Measurements from ENCODE around the gene DUSP28.

The DUSP28 gene

GRCh38 chr2:240578110-240578450 is 17.9 kb downstream of the DUSP28 start:
- H3K9ac ChIP-seq (ENCODE audit: low read depth, low read length) = no peak overlapping the region
- peaks cover 37% of the 10 kb centered on the region for H3K36me3 ChIP-seq (ENCODE audit: insufficient read depth, low read length)
- no peak overlapping the region for H3K4me3 ChIP-seq (ENCODE audit: low read length)

GRCh38 chr2:240578488-240578887 is 18.3 kb downstream of the DUSP28 start:
- H3K4me2 ChIP-seq (ENCODE audit: low read length) = no peak overlapping the region
- peaks cover 37% of the 10 kb centered on the region for H3K36me3 ChIP-seq (ENCODE audit: insufficient read depth, low read length)
- no peak overlapping the region for H3K9ac ChIP-seq (ENCODE audit: low read depth, low read length)
- H3K27me3 ChIP-seq (ENCODE audit: control insufficient read depth, insufficient read depth, low read length) = no peaks in the 10 kb centered on the region
- no peaks in the 10 kb centered on the region for H3K9me3 ChIP-seq (replicated peaks; ENCODE audit: low read length)
- H3K4me1 ChIP-seq (ENCODE audit: control insufficient read depth, insufficient read depth, low read length) = peaks cover 21% of the 10 kb centered on the region
- H3K4me3 ChIP-seq (ENCODE audit: low read length) = no peak overlapping the region

More at GRCh38 chr2:240578110-240578450, 17.9 kb downstream of the DUSP28 start:
- H3K4me2 ChIP-seq (ENCODE audit: low read length) = no peak overlapping the region
- H3K4me1 ChIP-seq (ENCODE audit: control insufficient read depth, insufficient read depth, low read length) = peaks cover 20% of the 10 kb centered on the region
- H3K9me3 ChIP-seq (replicated peaks; ENCODE audit: low read length) = no peaks in the 10 kb centered on the region
- H3K27me3 ChIP-seq (ENCODE audit: control insufficient read depth, insufficient read depth, low read length) = no peaks in the 10 kb centered on the region

GRCh38 chr2:240579071-240579762 is 19.1 kb downstream of the DUSP28 start:
- Histone ChIP-seq H3K36me3 (ENCODE audit: insufficient read depth, low read length) (peaks cover 37% of the 10 kb centered on the region), H3K4me3 (ENCODE audit: low read length) (no peak overlapping the region), H3K9ac (ENCODE audit: low read depth, low read length) (no peak overlapping the region), H3K4me1 (ENCODE audit: control insufficient read depth, insufficient read depth, low read length) (peaks cover 21% of the 10 kb centered on the region), H3K27me3 (ENCODE audit: control insufficient read depth, insufficient read depth, low read length) (no peaks in the 10 kb centered on the region), H3K4me2 (ENCODE audit: low read length) (peak overlapping the region; percentile 62), H3K9me3 (replicated peaks; ENCODE audit: low read length) (no peaks in the 10 kb centered on the region)

GRCh38 chr2:240579771-240580614 is 19.8 kb downstream of the DUSP28 start:
- Histone ChIP-seq H3K4me2 (ENCODE audit: low read length) (peak overlapping the region; percentile 62), H3K9me3 (replicated peaks; ENCODE audit: low read length) (no peaks in the 10 kb centered on the region), H3K9ac (ENCODE audit: low read depth, low read length) (no peak overlapping the region), H3K27me3 (ENCODE audit: control insufficient read depth, insufficient read depth, low read length) (no peaks in the 10 kb centered on the region), H3K4me3 (ENCODE audit: low read length) (peak overlapping the region; percentile 12), H3K36me3 (ENCODE audit: insufficient read depth, low read length) (peaks cover 31% of the 10 kb centered on the region), H3K4me1 (ENCODE audit: control insufficient read depth, insufficient read depth, low read length) (peaks cover 27% of the 10 kb centered on the region)

GRCh38 chr2:240581811-240582210 is 21.7 kb downstream of the DUSP28 start:
- H3K4me2 ChIP-seq (ENCODE audit: low read length) = no peak overlapping the region
- H3K9ac ChIP-seq (ENCODE audit: low read depth, low read length) = no peak overlapping the region
- H3K4me3 ChIP-seq (ENCODE audit: low read length) = no peak overlapping the region
- H3K36me3 ChIP-seq (ENCODE audit: insufficient read depth, low read length) = peaks cover 20% of the 10 kb centered on the region
- no peaks in the 10 kb centered on the region for H3K9me3 ChIP-seq (replicated peaks; ENCODE audit: low read length)
- H3K27me3 ChIP-seq (ENCODE audit: control insufficient read depth, insufficient read depth, low read length) = no peaks in the 10 kb centered on the region
- H3K4me1 ChIP-seq (ENCODE audit: control insufficient read depth, insufficient read depth, low read length) = peaks cover 33% of the 10 kb centered on the region

GRCh38 chr2:240582781-240583180 is 22.6 kb downstream of the DUSP28 start:
- no peak overlapping the region for H3K4me2 ChIP-seq (ENCODE audit: low read length)
- no peaks in the 10 kb centered on the region for H3K27me3 ChIP-seq (ENCODE audit: control insufficient read depth, insufficient read depth, low read length)
- H3K36me3 ChIP-seq (ENCODE audit: insufficient read depth, low read length) = peaks cover 10% of the 10 kb centered on the region
- no peak overlapping the region for H3K4me3 ChIP-seq (ENCODE audit: low read length)
- H3K4me1 ChIP-seq (ENCODE audit: control insufficient read depth, insufficient read depth, low read length) = peaks cover 40% of the 10 kb centered on the region
- no peak overlapping the region for H3K9ac ChIP-seq (ENCODE audit: low read depth, low read length)
- no peaks in the 10 kb centered on the region for H3K9me3 ChIP-seq (replicated peaks; ENCODE audit: low read length)

GRCh38 chr2:240583774-240584173 is 23.6 kb downstream of the DUSP28 start:
- Histone ChIP-seq H3K9me3 (replicated peaks; ENCODE audit: low read length) (no peaks in the 10 kb centered on the region), H3K36me3 (ENCODE audit: insufficient read depth, low read length) (peaks cover 3% of the 10 kb centered on the region), H3K4me1 (ENCODE audit: control insufficient read depth, insufficient read depth, low read length) (peaks cover 47% of the 10 kb centered on the region), H3K4me3 (ENCODE audit: low read length) (no peak overlapping the region), H3K27me3 (ENCODE audit: control insufficient read depth, insufficient read depth, low read length) (no peaks in the 10 kb centered on the region), H3K9ac (ENCODE audit: low read depth, low read length) (no peak overlapping the region), H3K4me2 (ENCODE audit: low read length) (no peak overlapping the region)

- peaks cover 39% of the 10 kb centered on the region for H3K4me1 ChIP-seq (ENCODE audit: control insufficient read depth, insufficient read depth, low read length)
- H3K27me3 ChIP-seq (ENCODE audit: control insufficient read depth, insufficient read depth, low read length) = no peaks in the 10 kb centered on the region
- peaks cover 3% of the 10 kb centered on the region for H3K36me3 ChIP-seq (ENCODE audit: insufficient read depth, low read length)
- H3K9me3 ChIP-seq (replicated peaks; ENCODE audit: low read length) = no peaks in the 10 kb centered on the region
- peak overlapping the region; percentile 99 for H3K9ac ChIP-seq (ENCODE audit: low read depth, low read length)
- peak overlapping the region; percentile 85 for H3K4me3 ChIP-seq (ENCODE audit: low read length)
- H3K4me2 ChIP-seq (ENCODE audit: low read length) = peak overlapping the region; percentile 93
Measured at GRCh38 chr2:240584486-240585031, 24.4 kb downstream of the DUSP28 start.

GRCh38 chr2:240585101-240585500 is 24.9 kb downstream of the DUSP28 start:
- H3K36me3 ChIP-seq (ENCODE audit: insufficient read depth, low read length) = peaks cover 9% of the 10 kb centered on the region
- peak overlapping the region; percentile 99 for H3K9ac ChIP-seq (ENCODE audit: low read depth, low read length)
- H3K4me1 ChIP-seq (ENCODE audit: control insufficient read depth, insufficient read depth, low read length) = peaks cover 34% of the 10 kb centered on the region
- H3K4me2 ChIP-seq (ENCODE audit: low read length) = peak overlapping the region; percentile 93
- peak overlapping the region; percentile 85 for H3K4me3 ChIP-seq (ENCODE audit: low read length)
- H3K27me3 ChIP-seq (ENCODE audit: control insufficient read depth, insufficient read depth, low read length) = no peaks in the 10 kb centered on the region
- no peaks in the 10 kb centered on the region for H3K9me3 ChIP-seq (replicated peaks; ENCODE audit: low read length)

GRCh38 chr2:240585681-240586197 is 25.6 kb downstream of the DUSP28 start:
- Histone ChIP-seq H3K9me3 (replicated peaks; ENCODE audit: low read length) (no peaks in the 10 kb centered on the region), H3K4me2 (ENCODE audit: low read length) (peak overlapping the region; percentile 93), H3K27me3 (ENCODE audit: control insufficient read depth, insufficient read depth, low read length) (no peaks in the 10 kb centered on the region), H3K4me3 (ENCODE audit: low read length) (peak overlapping the region; percentile 85), H3K36me3 (ENCODE audit: insufficient read depth, low read length) (peaks cover 15% of the 10 kb centered on the region), H3K4me1 (ENCODE audit: control insufficient read depth, insufficient read depth, low read length) (peaks cover 29% of the 10 kb centered on the region), H3K9ac (ENCODE audit: low read depth, low read length) (peak overlapping the region; percentile 99)

GRCh38 chr2:240586198-240586918 is 26.2 kb downstream of the DUSP28 start, which contains the start of gene CAPN10:
CAPN10 (plus strand) TSS chr2:240586734; CDS start chr2:240586912, 178 bp downstream.
- Histone ChIP-seq H3K4me1 (ENCODE audit: control insufficient read depth, insufficient read depth, low read length) (peaks cover 29% of the 10 kb centered on the region), H3K36me3 (ENCODE audit: insufficient read depth, low read length) (peaks cover 15% of the 10 kb centered on the region), H3K9ac (ENCODE audit: low read depth, low read length) (peak within 1 kb of the TSS; percentile 99), H3K4me2 (ENCODE audit: low read length) (peak within 1 kb of the TSS; percentile 93), H3K9me3 (replicated peaks; ENCODE audit: low read length) (no peaks in the 10 kb centered on the region), H3K27me3 (ENCODE audit: control insufficient read depth, insufficient read depth, low read length) (no peaks in the 10 kb centered on the region), H3K4me3 (ENCODE audit: low read length) (peak within 1 kb of the TSS; percentile 85)
